Measurements from ENCODE around the gene FNBP1L.
A peak's percentile ranks its signal among the peaks of the same experiment; 100 is the strongest.

The FNBP1L gene

DNA sequence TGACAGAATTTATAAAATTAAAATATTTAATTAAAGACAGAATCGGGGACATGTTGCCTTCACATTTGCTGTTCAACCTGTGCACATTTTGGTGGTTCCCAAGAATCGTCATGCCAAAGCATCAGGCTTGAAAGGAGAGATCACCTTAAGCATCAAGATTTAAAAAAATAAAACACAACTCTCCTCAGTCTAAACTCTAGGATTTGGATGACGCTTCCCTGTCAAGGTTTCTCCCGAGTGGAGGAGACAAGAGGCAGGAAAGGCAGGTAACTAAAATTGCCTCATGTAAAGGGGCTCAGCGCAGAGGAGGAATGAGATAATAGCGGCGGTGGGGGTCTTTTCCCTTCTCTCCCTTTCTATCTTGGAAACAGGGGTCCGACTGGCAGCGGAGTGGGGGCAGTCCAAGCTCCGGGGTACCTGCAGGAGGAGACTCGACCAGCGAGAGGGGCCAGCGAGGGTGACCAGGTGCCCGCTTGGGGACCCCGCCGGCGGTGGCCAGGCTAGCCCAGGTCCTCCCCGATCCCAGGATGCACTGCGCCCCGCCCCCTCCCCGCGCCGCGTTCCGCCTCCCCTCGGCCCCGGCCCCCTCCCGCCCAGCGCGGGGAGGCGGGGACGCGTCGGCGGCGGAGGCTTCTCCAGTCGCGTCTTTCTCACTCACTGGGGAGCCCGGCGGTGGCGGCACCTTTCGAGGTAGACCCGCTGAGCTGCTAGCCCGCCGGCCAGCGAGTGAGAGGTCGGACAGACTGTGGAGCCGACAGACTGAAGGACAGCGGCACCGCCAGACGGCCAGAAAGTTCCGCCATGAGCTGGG, at the start of gene FNBP1L:
FNBP1L (plus strand) TSS at position 638 of the 811 bp plus-strand sequence; CDS start at position 802, 164 bp downstream.
- peak; percentile 27 to 32 for DNase-seq (ENCODE audit: low read depth in 2 of 2)

DNA sequence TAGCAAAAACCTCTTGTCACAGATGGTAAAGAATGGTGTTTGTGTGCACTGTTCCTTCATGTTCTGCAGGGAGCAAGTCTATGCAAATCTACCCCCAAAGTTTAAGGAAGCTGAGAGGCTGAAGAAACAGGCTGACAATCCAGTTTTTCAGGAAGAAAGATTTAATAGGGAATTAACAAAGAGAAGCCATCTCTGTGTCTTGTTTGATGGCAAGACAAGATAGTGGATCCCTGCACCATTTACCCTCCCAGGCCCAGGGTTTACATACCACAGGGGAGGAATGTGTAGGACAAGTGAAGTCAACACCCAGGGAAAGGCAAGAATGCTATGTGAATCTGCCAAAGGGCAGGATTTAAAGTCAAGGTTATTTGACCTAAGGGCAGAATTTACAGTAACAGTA, 48.1 kb upstream of the FNBP1L start:
- no peak for DNase-seq (ENCODE audit: low read depth in 2 of 2)

DNA sequence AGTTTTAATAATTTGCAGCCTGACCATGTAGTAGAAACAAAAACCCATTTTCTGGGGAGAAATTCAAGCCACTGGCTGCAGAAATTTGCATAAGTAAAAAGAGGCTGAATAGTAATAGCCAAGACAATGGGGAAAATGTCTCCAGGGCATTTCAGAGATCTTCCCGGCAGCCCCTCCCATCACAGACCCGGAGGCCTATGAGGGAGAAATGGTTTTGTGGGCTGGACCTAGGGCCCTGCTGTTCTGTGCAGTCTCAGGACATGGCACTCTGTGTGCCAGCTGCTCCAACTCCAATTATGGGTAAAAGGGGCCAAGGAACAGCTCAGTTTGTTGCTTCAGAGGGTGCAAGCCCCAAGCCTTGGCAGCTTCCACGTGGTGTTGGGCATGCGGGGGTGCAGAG, 39.7 kb upstream of the FNBP1L start:
- DNase-seq (ENCODE audit: low read depth in 2 of 2): no peak

DNA sequence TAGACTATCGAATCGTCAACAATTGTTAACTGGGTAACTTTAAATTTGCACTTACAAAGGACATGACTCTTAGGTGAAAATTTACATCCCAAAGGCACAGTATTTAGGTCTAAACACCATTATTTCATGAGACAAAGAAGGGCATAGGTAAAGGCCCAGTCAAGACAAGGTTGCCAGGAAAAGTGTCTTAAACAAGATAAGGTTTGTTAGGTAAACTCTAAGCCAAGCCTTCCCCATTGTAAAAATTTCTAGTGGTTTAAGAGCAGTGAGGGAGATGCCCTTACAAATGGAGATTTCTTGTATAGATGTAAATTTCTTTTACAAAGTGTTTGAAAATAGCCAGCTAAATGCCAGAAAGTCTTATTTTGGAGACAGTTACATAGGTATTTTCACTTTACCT, 36.9 kb upstream of the FNBP1L start:
- no peak for DNase-seq (ENCODE audit: low read depth in 2 of 2)

DNA sequence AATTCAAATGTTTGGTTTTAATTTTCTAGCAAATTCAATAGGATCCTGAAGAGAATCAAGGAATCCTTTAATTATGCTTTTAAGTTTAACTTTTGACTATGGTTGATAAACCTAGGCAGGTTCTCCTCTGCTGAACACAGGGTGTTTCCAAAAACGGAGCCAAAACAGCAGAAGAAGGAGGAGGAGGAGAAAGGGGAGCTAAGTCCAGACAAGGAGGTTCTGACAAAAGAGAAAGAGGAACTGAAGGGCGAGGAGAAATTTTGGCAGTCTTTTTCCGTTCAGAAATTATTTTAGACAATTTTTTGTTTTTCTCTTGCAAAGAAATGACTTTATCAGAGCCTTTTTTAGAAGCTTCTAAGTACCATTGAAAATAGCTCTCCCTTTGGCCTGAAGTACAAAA, 33.2 kb upstream of the FNBP1L start:
- DNase-seq (ENCODE audit: low read depth in 2 of 2): no peak

DNA sequence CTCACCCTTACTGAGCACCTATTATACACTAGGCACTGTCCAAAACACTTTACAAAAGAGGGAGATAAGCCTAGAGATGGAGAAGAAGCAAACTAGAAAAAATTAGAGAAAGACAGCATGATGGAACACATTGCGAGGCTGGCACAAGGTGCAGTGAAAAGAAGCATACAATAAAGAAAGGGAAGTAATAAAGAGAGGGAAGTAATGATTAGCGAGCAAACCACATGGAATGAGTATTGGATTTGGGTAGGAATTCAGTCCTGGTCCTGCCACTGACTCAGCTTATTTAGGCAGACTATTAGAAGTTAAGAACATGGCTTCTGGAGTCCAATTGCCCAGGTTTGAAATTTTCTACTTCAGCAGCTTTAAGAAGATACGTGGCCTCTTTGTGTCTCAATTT, 32.6 kb upstream of the FNBP1L start:
- DNase-seq (ENCODE audit: low read depth in 2 of 2): no peak

DNA sequence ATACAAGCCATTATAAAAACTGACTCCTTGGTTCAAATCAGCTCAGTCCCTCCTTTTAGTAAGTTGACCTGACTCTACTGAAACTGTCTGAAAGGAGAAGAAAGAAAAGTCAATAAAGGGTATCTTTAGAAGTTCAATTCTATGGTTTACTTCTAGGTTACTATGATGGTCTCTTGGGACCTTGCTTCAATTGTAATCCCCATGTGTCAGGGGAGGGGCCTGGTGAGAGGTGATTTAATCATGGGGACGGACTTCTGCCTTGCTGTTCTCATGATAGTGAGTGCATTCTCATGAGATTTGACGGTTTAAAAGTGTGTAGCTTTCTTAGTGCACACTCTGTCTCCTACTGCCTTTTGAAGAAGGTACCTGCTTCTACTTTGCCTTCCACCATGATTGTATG, 31.7 kb upstream of the FNBP1L start:
- no peak for DNase-seq (ENCODE audit: low read depth in 2 of 2)

DNA sequence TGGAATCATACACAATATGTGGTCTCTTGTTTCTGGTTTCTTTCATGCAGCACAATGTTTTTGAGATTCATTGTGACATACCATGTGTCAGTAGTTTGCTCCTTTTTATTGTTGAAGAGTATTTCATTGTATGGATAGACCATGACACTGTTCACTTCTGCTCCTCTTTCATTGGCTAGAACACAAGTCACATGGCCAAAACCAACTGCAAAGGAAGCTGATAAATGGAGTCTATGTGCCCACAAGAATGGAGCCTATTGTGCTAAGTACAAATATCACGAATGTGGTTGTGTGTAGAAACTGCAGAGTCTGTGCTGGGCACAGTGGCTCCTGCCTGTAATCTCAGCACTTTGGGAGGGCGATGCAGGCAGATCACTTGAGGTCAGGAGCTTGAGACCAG, 28.6 kb upstream of the FNBP1L start:
- DNase-seq (ENCODE audit: low read depth in 2 of 2): no peak

DNA sequence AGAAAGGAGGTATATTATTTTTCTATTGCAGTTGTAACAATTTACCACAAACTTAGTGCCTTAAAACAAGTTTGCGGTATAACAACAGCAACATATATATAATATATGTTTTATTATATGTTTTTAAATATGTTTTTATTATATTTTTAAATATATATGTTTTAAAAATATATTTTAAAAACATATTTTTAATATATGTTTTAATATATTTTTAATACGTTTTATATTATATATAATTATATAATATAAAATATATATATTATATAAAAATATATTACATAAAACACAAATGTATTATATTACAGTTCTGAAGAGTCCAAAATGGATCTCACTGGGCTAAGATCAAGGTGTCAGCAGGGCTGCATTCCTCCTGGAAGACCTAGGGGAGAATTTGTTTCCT, 27.5 kb upstream of the FNBP1L start:
- no peak for DNase-seq (ENCODE audit: low read depth in 2 of 2)

DNA sequence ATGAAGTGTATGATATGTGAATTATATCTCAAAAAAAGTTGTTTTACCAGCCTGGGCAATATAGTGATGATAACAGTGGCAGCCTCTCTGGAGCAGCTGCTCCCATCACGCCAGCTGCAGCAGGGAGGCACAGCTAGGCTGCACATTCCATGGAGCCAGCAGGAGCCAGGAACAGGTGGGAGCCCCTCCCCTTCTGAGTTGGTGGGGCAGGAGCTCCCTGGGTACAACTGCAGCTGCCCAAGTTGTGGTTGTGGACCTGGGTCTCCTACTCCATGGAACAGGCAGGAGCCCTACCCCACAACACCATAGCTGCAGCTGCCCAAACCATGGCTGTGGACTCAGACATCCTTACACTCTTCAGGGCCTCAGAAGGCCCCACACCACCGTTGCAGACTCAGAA, 21.7 kb upstream of the FNBP1L start:
- DNase-seq (ENCODE audit: low read depth in 2 of 2): no peak

DNA sequence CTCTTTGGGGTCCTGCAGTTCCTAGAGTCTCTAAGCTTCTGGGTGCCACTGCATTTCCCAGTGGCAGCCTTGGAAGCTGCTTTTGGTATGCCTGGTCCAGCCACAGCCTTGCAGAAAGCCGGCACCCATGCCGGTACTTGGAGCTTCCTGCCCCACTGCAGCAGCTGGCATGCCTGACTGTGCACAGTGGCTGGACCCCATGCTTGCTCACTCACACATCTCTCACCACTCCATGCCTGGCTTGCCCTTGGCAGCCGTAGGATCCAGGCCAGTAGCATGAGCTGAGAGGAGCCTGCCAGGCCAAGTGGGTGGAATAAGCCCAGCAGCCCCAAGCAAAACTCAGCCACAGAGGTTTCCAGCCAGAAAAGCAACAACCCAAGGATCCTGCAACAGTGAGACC, 20.3 kb upstream of the FNBP1L start:
- DNase-seq (ENCODE audit: low read depth in 2 of 2): no peak

DNA sequence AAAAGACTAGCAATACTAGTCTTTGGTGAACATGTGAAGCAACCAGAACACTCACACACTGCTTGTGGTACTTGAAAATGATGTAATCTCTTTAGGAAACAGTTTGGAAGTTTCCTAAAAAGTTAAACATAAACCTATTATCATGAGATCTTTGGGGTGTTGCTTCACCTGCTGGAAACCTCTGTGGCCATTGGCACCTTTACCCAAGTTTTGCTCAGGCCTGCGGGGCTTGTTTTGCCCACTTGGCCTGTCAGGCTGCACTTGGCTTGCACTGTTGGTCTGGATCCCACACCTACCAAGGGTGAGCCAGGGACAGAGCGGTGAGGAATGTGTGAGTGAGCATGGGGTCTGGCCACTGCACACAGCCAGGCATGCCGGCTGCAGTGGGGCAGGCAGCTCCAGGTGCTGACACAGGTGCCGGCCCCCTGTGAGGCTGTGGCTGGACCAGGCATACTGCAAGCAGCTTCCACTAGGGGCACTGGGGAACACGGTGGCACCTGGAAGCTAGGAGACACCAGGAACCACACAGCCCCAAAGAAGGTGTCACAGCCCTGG, 14.4 kb upstream of the FNBP1L start:
- no peak for DNase-seq (ENCODE audit: low read depth in 2 of 2)

DNA sequence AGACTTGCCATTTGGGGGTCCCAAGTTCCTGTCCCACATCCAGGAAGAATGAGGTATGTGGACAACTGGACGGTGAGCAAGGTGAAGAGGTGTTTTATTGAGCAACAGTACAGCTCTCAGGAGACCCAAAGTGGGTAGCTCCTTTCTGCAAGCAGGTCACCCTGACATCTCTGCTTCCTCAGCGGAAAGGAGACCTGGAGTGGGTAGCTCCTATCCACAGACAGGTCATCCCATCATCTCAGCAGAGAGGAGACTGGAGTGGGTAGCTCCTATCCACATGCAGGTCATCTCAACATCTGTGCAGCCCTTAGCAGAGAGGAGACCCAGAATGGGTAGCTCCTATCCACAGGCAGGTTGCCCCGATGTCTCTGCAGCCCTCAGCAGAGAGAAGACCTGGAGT, 13.8 kb upstream of the FNBP1L start:
- DNase-seq (ENCODE audit: low read depth in 2 of 2): no peak

DNA sequence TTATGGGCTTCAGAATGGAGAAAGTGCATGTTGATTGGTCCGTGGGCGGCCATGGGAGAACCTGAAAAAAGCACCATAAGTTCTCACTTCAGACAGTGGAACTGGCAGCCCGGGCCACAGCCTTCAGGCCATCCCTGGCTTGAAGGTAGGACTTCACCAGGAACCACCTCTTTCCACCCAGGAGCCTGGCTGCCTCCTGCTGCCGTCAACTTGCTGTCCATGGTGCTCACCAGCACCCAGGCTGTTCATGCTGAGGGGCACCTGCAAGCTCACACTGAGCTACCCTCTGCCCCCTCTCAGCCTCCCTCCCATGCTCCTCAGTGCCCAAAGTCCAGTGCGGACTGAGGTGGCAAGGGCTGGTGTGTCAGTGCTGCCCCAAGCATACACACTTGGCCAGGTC, 12.9 kb upstream of the FNBP1L start:
- DNase-seq (ENCODE audit: low read depth in 2 of 2): no peak

DNA sequence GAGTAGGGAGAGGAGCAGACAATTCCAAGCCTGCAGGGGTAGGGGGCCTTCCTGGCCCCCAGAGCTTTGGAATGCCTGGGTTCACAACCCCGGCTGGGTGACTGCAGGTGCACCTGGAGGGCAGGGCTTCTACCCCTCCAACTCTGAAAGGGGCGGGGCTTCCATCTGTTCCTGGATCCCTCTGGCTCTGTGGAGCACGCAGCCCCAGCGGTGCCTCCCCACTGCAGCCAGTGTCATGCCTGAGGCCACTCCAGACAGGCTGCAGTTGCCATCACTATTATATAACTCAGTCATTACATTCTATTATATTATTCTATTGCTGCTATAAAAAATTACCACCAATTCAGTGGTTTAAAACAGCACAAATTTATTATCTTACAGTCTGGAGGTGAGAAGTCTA, 12.5 kb upstream of the FNBP1L start:
- no peak for DNase-seq (ENCODE audit: low read depth in 2 of 2)

DNA sequence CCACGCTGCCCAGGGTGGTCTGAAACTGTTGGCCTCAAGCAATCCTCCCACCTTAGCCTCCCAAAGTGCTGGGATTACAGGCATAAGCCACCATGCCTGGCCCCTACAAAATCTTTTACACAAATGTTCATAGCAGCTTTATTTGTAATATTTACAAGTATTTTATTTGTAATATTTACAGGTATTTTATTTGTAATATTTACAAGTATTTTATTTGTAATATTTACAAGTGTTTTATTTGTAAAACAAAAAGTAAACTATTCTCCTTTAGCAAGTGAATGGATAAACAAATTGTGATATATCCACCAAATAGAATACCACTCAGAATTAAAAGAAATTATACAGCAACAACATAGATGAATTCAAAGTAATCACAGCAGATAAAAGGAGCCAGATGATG, 11.4 kb upstream of the FNBP1L start:
- DNase-seq (ENCODE audit: low read depth in 2 of 2): no peak

DNA sequence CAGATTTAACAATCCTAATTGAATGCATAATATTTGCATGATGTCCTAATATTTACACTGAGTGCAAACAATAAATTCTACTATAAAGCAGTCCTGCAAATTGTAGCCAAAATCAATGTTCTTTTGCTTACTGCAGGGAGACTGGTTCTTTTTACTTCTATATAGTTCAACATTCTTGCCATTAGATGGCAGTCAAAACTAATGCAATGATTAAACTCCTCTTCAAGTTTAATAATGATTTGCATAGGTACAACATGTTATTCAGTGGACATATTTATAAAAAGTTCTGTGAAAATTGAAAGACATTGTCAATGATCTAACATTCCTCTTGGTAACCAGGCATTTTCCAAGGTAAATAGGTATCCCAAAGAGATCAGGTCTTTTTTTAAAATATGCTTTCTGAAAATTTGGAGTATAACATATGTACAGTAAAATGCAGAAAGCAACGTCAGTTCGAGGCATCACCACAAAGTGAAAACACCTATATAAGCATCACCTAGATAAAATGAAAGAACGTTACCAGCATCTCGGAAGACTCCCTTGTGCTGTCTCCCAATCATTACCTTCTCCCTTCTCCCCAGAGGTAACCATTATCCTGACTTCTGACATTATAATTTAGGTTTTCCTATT, 9.8 kb upstream of the FNBP1L start:
- DNase-seq (ENCODE audit: low read depth in 2 of 2): no peak

DNA sequence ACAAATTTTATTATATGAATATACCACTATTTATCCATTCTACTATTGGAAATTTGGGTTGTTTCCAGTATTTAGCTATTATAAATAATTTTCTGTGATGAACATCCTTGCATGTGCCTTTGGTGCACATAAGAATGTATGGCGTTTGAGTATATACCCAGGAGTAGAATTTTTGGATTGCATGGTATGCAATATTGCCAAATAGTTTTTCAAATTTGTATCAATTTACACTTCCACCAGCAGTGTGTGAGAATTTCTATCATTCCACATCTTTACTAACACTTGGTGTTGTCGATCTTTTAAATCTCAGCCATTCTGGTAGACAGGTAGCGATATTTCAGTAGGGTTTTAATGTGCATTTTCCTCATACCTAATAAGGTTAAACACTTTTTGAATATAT, 9.2 kb upstream of the FNBP1L start:
- no peak for DNase-seq (ENCODE audit: low read depth in 2 of 2)

DNA sequence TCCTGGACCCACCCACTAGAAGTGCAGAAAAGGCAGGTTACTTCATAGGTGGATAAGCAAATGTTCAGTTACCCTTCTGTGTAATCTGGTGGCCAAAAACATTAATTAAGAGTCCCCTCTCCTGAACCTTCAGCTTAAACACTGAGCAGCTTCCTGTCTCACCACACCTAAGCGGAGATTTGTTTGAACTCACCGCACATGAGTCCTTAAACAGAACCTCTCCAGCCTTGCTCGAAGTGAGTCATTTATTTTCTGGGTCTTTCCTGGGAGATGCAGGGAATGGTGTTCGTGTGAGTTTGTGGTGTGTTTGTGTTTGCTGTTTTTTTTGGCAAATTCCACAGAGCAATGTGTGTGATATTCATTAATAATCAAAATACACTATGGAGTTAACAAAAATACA, 7.6 kb upstream of the FNBP1L start:
- DNase-seq (ENCODE audit: low read depth in 2 of 2): no peak

DNA sequence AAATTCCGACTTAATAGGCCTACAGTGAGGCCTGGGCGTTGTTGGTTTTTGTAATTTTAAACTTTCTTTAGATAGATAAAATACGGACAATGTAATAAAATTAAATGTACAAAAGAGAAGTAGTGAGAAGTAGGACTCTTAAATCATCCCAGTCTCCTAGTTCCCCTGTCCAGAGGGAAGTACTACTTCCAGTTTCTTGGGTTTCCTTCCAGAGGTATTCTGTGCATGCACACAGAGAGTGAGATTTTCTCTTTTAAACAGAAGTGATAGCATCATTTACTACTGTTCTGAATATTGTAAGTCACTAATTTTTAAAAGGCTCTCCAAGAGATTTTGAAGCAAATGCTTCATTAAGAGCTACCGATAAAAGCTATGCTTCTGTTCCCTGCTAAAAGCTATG, 7.2 kb upstream of the FNBP1L start:
- DNase-seq (ENCODE audit: low read depth in 2 of 2): no peak

DNA sequence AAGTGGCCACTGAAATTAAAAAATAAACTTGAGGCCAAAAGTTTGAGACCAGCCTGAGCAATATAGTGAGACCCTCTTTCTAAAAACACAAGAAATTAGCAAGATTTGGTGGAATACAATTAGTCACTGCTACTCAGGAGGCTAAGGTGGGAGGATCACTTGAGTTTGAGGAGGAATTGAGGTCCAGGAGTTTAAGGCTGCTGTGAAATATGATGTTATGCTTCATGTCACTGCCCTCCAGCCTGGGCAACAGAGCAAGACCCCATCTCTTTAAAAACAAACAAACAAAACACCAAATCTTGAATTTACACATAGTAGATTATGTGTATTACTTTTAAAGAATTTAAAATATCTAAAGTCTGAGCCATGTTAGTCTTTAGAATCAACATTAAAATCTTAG, 6.3 kb upstream of the FNBP1L start:
- DNase-seq (ENCODE audit: low read depth in 2 of 2): no peak

DNA sequence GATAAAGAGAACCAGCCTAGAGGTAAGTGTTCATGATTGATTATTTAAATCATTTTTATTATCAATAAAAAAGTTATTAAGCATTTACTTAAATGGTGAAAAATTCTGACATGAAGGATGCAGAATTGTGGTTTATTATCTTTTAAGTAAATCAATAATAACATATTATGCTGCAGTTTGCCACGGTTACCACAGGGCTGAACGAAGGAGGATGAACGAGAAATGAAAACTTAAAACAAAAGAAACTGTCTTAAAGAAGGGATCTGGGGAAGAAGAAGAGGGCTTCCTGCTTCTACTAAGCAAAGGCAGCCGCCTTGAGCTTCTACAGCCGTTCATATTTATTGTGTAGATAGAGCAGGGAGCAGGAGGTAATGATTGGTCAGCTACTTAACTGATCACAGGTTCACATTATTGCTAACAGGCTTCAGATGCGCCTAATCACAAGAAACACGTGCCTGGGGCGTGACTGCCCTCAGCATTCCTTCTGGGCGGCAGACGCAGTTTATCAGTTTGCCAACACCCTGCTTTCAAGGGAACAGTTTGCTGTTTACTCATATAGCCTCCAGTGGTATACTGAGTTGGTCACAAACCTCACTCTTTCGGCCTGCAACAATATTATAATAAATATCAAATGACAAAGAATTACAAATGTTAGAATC, 5.8 kb upstream of the FNBP1L start:
- DNase-seq (ENCODE audit: low read depth in 2 of 2): no peak

DNA sequence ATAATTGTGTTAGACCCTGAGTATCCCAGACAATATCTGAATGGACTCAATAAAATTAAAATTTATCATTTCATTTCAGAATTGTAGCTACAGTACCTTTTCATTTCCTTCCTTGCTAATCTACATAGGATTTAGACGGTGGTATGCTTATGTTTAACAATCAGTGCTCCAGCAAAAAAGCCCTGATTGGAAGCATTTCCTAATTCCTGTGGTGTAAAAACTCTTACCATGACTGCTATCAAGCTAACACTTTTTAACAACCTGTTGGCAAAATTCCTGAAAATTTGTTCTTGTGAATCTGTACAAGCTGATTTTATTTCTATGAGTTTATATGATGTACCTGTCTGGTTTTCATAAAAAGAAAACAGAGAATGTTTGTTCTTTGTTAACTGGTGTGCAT, 5.2 kb upstream of the FNBP1L start:
- DNase-seq (ENCODE audit: low read depth in 2 of 2): no peak

Data from activated CD8-positive, alpha-beta memory T cell treated with anti-CD3 and anti-CD28 coated beads for 4 hours (primary cell).